ENCODE data around the gene KLHL40.

- TF ChIP-seq, protein P1, sequence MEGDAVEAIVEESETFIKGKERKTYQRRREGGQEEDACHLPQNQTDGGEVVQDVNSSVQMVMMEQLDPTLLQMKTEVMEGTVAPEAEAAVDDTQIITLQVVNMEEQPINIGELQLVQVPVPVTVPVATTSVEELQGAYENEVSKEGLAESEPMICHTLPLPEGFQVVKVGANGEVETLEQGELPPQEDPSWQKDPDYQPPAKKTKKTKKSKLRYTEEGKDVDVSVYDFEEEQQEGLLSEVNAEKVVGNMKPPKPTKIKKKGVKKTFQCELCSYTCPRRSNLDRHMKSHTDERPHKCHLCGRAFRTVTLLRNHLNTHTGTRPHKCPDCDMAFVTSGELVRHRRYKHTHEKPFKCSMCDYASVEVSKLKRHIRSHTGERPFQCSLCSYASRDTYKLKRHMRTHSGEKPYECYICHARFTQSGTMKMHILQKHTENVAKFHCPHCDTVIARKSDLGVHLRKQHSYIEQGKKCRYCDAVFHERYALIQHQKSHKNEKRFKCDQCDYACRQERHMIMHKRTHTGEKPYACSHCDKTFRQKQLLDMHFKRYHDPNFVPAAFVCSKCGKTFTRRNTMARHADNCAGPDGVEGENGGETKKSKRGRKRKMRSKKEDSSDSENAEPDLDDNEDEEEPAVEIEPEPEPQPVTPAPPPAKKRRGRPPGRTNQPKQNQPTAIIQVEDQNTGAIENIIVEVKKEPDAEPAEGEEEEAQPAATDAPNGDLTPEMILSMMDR (IDR thresholded peaks at IDR 0.05): no peak
- TF ChIP-seq EP300 (IDR thresholded peaks at IDR 0.05): no peak
Measured at GRCh38 chr3:42692667-42693529, 7.6 kb downstream of the KLHL40 start.

Data from suprapubic skin (tissue), 3 donors.